Measurements from ENCODE around the gene DLG2.
"Not testable (repeated sequence)": the region's sequence is repeated elsewhere in the genome, so short reads cannot be mapped to it uniquely, and the experiment has no call there.

Gene DLG2

GRCh38 chr11:85236211-85236610 is 390.9 kb downstream of the DLG2 start:
- FAIRE-seq, result no peak
- DNase-seq (ENCODE audit: insufficient read length, low spot score), result no peak
- TF ChIP-seq PAX5 (IDR thresholded peaks at IDR 0.05; ENCODE audit: insufficient read depth, low read length, severe bottlenecking) (no peak), POU2F2 (IDR thresholded peaks at IDR 0.05; ENCODE audit: low read depth, low read length) (no peak), SPI1 (IDR thresholded peaks at IDR 0.05; ENCODE audit: low read depth, low read length) (no peak), TAF1 (IDR thresholded peaks at IDR 0.05; ENCODE audit: low read depth, low read length) (no peak), POLR2AphosphoS5 (IDR thresholded peaks at IDR 0.05; ENCODE audit: low read depth, low read length) (no peak), POLR2A (IDR thresholded peaks at IDR 0.05; ENCODE audit: low read depth, low read length) (no peak)

DNA sequence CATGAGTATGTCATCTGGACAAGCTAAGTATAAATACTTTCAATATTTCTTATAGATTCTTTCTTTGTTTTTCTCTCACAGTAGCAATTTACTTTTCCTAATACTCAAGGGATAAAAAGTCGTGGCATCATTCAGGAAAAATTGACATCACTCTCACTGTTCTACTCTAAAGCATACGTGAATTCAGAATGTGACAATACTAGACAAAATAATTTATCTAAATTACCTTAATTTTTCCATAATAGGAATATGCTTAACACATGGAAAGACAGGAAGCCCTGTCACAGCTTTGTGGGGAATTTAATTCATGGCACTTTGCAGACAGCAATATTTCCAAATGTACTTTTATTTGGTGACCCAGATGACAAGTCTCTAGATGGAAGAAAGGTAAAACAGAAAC is 394.6 kb downstream of the DLG2 start:
- FAIRE-seq (no peak), DNase-seq (ENCODE audit: insufficient read length, low spot score) (no peak)
- no peak for TF ChIP-seq POLR2A (IDR thresholded peaks at IDR 0.05; ENCODE audit: low read depth, low read length)
- TF ChIP-seq POU2F2 (IDR thresholded peaks at IDR 0.05; ENCODE audit: low read depth, low read length), result no peak
- TF ChIP-seq TAF1 (IDR thresholded peaks at IDR 0.05; ENCODE audit: low read depth, low read length), result no peak
- TF ChIP-seq POLR2AphosphoS5 (IDR thresholded peaks at IDR 0.05; ENCODE audit: low read depth, low read length), result no peak
- no peak for TF ChIP-seq SPI1 (IDR thresholded peaks at IDR 0.05; ENCODE audit: low read depth, low read length)
- no peak for TF ChIP-seq PAX5 (IDR thresholded peaks at IDR 0.05; ENCODE audit: insufficient read depth, low read length, severe bottlenecking)

DNA sequence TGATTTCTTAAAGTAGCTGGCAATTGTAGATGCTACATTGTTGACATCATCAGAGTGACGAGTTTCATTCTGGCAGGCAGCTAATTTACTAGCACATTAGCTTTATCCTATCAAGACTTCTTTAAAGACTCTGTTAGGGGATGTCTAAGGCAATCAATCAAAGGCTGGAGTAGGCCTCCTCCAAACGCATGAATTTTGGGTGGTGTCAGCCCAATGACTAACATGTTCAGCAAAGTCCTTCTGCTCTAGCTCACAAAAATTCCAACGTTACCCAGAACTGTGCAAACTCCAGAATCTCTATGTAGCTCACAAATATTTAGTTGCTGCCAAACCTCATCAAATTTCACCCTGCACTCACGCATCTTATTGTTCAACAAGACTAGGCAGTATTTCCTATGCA is 395.6 kb downstream of the DLG2 start:
- no peak for FAIRE-seq
- no peak for TF ChIP-seq POU2F2 (IDR thresholded peaks at IDR 0.05; ENCODE audit: low read depth, low read length)
- no peak for TF ChIP-seq PAX5 (IDR thresholded peaks at IDR 0.05; ENCODE audit: insufficient read depth, low read length, severe bottlenecking)
- no peak for TF ChIP-seq POLR2A (IDR thresholded peaks at IDR 0.05; ENCODE audit: low read depth, low read length)
- no peak for TF ChIP-seq TAF1 (IDR thresholded peaks at IDR 0.05; ENCODE audit: low read depth, low read length)
- TF ChIP-seq SPI1 (IDR thresholded peaks at IDR 0.05; ENCODE audit: low read depth, low read length), result no peak
- no peak for TF ChIP-seq POLR2AphosphoS5 (IDR thresholded peaks at IDR 0.05; ENCODE audit: low read depth, low read length)
- no peak for DNase-seq (ENCODE audit: insufficient read length, low spot score)

DNA sequence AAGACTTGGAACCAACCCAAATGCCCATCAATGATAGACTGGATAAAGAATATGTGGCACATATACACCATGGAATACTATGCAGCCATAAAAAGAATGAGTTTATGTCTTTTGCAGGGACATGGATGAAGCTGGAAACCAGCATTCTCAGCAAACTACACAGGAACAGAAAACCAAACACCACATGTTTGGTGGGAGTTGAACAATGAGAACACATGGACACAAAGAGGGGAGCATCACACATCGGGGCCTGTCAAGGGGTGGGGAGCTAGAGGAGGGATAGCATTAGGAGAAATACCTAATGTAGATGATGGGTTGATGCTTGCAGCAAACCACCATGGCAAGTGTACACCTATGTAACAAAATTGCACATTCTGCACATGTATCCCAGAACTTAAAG is 397.4 kb downstream of the DLG2 start:
- DNase-seq (ENCODE audit: insufficient read length, low spot score); FAIRE-seq: not testable (repeated sequence)

DNA sequence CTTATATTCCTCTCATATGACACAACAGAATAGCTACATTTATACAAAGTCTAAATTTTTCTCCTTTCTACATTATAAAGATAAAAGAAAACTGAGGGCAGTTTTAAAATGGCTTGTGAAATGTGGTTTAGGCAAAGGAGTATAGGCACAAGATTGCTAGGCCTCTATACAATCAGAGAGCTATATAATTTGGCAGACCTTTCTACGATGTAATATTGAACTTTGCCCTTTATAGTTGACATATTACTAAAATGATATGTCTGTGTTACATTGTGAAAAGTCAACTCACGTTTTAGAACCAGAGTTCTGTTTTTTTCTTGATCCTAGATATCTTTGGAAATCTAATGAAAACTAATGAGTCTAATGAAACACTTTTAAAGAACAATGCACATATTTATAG is 430.2 kb downstream of the DLG2 start:
- TF ChIP-seq TAF1 (IDR thresholded peaks at IDR 0.05; ENCODE audit: low read depth, low read length) (no peak), PAX5 (IDR thresholded peaks at IDR 0.05; ENCODE audit: insufficient read depth, low read length, severe bottlenecking) (no peak), POLR2A (IDR thresholded peaks at IDR 0.05; ENCODE audit: low read depth, low read length) (no peak), POLR2AphosphoS5 (IDR thresholded peaks at IDR 0.05; ENCODE audit: low read depth, low read length) (no peak), SPI1 (IDR thresholded peaks at IDR 0.05; ENCODE audit: low read depth, low read length) (no peak), POU2F2 (IDR thresholded peaks at IDR 0.05; ENCODE audit: low read depth, low read length) (no peak)
- DNase-seq (ENCODE audit: insufficient read length, low spot score) (no peak), FAIRE-seq (no peak)

DNA sequence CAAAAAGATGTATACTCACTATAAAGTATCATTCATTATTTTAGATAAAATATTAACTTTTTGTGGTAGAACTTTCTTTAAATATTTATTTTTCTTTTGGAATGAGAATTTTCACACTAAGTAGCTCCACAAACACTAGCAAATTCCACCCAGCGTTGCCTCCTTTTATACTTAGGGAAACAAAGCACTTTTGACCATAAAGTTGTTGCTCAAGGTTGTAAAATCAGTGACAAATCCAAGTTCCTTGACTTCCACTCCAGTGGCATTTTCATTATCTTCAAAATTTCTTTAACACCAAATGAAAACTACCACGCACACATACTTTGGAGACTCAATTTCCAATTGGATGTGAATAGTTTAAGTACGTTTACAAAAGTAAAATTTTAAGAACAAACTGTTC is 431.2 kb downstream of the DLG2 start:
- TF ChIP-seq POLR2AphosphoS5 (IDR thresholded peaks at IDR 0.05; ENCODE audit: low read depth, low read length), result no peak
- TF ChIP-seq SPI1 (IDR thresholded peaks at IDR 0.05; ENCODE audit: low read depth, low read length), result no peak
- TF ChIP-seq POU2F2 (IDR thresholded peaks at IDR 0.05; ENCODE audit: low read depth, low read length), result no peak
- TF ChIP-seq TAF1 (IDR thresholded peaks at IDR 0.05; ENCODE audit: low read depth, low read length), result no peak
- TF ChIP-seq PAX5 (IDR thresholded peaks at IDR 0.05; ENCODE audit: insufficient read depth, low read length, severe bottlenecking), result no peak
- no peak for TF ChIP-seq POLR2A (IDR thresholded peaks at IDR 0.05; ENCODE audit: low read depth, low read length)

GRCh38 chr11:85187992-85188391 is 439.2 kb downstream of the DLG2 start:
- TF ChIP-seq TAF1 (IDR thresholded peaks at IDR 0.05; ENCODE audit: low read depth, low read length) (no peak), SPI1 (IDR thresholded peaks at IDR 0.05; ENCODE audit: low read depth, low read length) (no peak), POLR2A (IDR thresholded peaks at IDR 0.05; ENCODE audit: low read depth, low read length) (no peak), POLR2AphosphoS5 (IDR thresholded peaks at IDR 0.05; ENCODE audit: low read depth, low read length) (no peak), POU2F2 (IDR thresholded peaks at IDR 0.05; ENCODE audit: low read depth, low read length) (no peak), PAX5 (IDR thresholded peaks at IDR 0.05; ENCODE audit: insufficient read depth, low read length, severe bottlenecking) (no peak)
- DNase-seq (ENCODE audit: insufficient read length, low spot score) (no peak), FAIRE-seq (no peak)

More for the DNA sequence above, 431.2 kb downstream of the DLG2 start:
- FAIRE-seq (no peak), DNase-seq (ENCODE audit: insufficient read length, low spot score) (no peak)

DNA sequence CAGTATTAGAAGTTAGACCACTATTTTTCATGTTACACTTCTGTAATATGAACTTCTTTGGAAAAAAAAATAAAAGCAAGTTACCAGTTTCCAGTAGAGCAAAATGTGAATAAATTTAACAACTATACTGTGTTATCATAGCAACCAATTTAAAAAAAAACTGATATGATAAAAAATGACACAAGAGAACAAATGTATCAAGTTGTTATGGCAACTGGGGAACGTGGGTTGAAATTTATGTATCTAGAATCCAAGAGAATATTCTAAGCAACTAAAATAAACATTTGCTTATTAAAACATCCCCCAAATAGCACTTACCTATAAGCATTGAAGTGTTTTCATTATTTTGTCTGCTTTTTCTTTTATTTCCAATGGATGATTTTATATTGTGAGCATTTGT is 442.4 kb downstream of the DLG2 start:
- DNase-seq (ENCODE audit: insufficient read length, low spot score), result no peak
- no peak for TF ChIP-seq POLR2AphosphoS5 (IDR thresholded peaks at IDR 0.05; ENCODE audit: low read depth, low read length)
- FAIRE-seq, result no peak

- TF ChIP-seq TAF1 (IDR thresholded peaks at IDR 0.05; ENCODE audit: low read depth, low read length) (no peak), SPI1 (IDR thresholded peaks at IDR 0.05; ENCODE audit: low read depth, low read length) (no peak), POLR2A (IDR thresholded peaks at IDR 0.05; ENCODE audit: low read depth, low read length) (no peak), POU2F2 (IDR thresholded peaks at IDR 0.05; ENCODE audit: low read depth, low read length) (no peak), POLR2AphosphoS5 (IDR thresholded peaks at IDR 0.05; ENCODE audit: low read depth, low read length) (no peak), PAX5 (IDR thresholded peaks at IDR 0.05; ENCODE audit: insufficient read depth, low read length, severe bottlenecking) (no peak)
- FAIRE-seq, result no peak
- DNase-seq (ENCODE audit: insufficient read length, low spot score), result peak; percentile 14
These were observed 444.4 kb downstream of the DLG2 start for GRCh38 chr11:85182441-85183387.

DNA sequence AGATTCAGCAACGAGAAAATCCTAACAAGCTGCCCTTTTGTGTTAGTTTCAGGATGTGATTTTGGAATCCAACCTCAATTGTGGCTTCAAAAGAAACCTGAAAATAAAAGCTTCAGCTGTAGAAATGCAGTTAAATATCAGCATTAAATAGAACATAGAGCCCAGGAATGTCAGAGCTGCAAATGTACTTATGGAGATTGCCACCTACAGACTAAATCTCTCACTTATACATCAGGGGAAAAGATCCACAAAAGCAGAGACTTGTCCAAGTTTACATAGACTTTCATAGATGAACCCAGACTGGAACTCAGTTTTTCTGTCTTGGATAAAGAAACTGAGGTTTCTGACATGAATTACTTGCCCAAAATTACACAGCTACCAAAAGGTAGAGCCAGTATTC is 446.6 kb downstream of the DLG2 start:
- no peak for TF ChIP-seq POLR2AphosphoS5 (IDR thresholded peaks at IDR 0.05; ENCODE audit: low read depth, low read length)
- no peak for TF ChIP-seq POLR2A (IDR thresholded peaks at IDR 0.05; ENCODE audit: low read depth, low read length)
- no peak for TF ChIP-seq TAF1 (IDR thresholded peaks at IDR 0.05; ENCODE audit: low read depth, low read length)
- no peak for TF ChIP-seq SPI1 (IDR thresholded peaks at IDR 0.05; ENCODE audit: low read depth, low read length)
- no peak for TF ChIP-seq POU2F2 (IDR thresholded peaks at IDR 0.05; ENCODE audit: low read depth, low read length)
- no peak for TF ChIP-seq PAX5 (IDR thresholded peaks at IDR 0.05; ENCODE audit: insufficient read depth, low read length, severe bottlenecking)
- DNase-seq (ENCODE audit: insufficient read length, low spot score), result no peak
- no peak for FAIRE-seq

Data from GM12891 (cell line).